Measurements from ENCODE around the gene OSBP2.

- TF ChIP-seq, protein P1, sequence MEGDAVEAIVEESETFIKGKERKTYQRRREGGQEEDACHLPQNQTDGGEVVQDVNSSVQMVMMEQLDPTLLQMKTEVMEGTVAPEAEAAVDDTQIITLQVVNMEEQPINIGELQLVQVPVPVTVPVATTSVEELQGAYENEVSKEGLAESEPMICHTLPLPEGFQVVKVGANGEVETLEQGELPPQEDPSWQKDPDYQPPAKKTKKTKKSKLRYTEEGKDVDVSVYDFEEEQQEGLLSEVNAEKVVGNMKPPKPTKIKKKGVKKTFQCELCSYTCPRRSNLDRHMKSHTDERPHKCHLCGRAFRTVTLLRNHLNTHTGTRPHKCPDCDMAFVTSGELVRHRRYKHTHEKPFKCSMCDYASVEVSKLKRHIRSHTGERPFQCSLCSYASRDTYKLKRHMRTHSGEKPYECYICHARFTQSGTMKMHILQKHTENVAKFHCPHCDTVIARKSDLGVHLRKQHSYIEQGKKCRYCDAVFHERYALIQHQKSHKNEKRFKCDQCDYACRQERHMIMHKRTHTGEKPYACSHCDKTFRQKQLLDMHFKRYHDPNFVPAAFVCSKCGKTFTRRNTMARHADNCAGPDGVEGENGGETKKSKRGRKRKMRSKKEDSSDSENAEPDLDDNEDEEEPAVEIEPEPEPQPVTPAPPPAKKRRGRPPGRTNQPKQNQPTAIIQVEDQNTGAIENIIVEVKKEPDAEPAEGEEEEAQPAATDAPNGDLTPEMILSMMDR (IDR thresholded peaks at IDR 0.05): no peak
- TF ChIP-seq POLR2A (IDR thresholded peaks at IDR 0.05): no peak
Observed at GRCh38 chr22:30876221-30876751, 181.6 kb downstream of the OSBP2 start.

Data from tibial nerve (tissue), 3 donors.